Measurements from ENCODE around the gene OR6C1. TPM values are rescaled to one million over a fixed set of nuclear protein-coding genes. Genes with fewer than 3 reads are reported as not detected.
"Not testable (repeated sequence)": the region's sequence is repeated elsewhere in the genome, so short reads cannot be mapped to it uniquely, and the experiment has no call there.

OR6C1 gene
- not detected for total RNA-seq

- H3K9me3 ChIP-seq (ENCODE audit: low read depth, low read length): no peaks in the 10 kb centered on the region
- H3K4me3 ChIP-seq (ENCODE audit: low read length): no peak within 1 kb of the TSS
- H3K4me1 ChIP-seq (ENCODE audit: insufficient read depth, low read length): no peaks in the 10 kb centered on the region
- peaks cover 8% of the 10 kb centered on the region for H3K27me3 ChIP-seq (ENCODE audit: insufficient read depth, low read length)
Observed at GRCh38 chr12:55314043-55314442, at the start of gene OR6C1. TSS of gene OR6C1 (plus strand) at chr12:55314343. CDS start at chr12:55320600, 6,257 bp downstream.

DNA sequence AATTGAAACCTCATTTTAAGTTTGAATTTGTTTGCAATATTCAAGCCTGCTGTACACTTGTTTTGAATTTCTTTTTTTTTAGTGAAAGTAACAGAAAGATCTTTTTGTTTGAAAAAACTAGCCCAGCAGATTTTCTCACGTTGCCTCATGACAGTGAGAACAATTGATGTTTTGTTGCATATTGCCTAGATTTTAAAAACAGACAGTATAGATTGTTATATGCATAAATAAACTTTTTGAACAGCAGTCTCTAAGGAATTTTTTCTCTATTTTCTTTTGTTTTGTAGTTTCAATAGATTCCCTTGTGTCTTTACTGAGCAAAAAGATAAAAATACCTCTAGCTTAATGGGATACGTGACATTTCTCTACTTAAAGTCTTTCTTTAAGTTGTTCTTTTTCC is 33.2 kb upstream of the OR6C1 start:
- H3K27me3 ChIP-seq (ENCODE audit: insufficient read depth, low read length): peaks cover 33% of the 10 kb centered on the region
- H3K4me1 ChIP-seq (ENCODE audit: insufficient read depth, low read length): no peaks in the 10 kb centered on the region

GRCh38 chr12:55289999-55290398 is 24.1 kb upstream of the OR6C1 start:
- no peak overlapping the region for H3K4me3 ChIP-seq (ENCODE audit: low read length)
- H3K27me3 ChIP-seq (ENCODE audit: insufficient read depth, low read length): peaks cover 14% of the 10 kb centered on the region
- no peaks in the 10 kb centered on the region for H3K4me1 ChIP-seq (ENCODE audit: insufficient read depth, low read length)
- no peaks in the 10 kb centered on the region for H3K9me3 ChIP-seq (ENCODE audit: low read depth, low read length)

More for the DNA sequence above, 33.2 kb upstream of the OR6C1 start:
- Histone ChIP-seq H3K4me3 (ENCODE audit: low read length) (no peak overlapping the region), H3K9me3 (ENCODE audit: low read depth, low read length) (no peaks in the 10 kb centered on the region)

DNA sequence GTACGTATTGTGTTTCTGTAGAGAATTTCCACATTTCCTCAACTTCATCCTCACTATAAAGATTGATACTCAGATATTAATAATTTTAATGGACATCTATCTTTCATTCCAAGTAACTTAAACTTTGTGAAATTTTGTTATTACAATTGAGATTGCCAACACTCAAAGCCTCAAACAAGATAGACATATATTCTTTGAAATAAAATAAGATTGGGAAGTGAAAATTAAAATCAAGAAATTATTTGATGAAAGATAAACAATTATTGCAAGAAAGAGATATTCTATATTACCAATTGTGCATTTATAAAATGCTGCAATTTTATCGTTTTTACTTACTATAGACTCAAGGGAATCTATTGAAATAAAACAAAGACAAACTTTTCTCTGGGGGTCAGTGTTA is 17.7 kb upstream of the OR6C1 start, which contains the start of gene OR6C6:
Gene OR6C6, minus strand, starts transcription at position 101 of the 400 bp plus-strand sequence. CDS start 1,337 bp downstream, outside the sequence.
- no peaks in the 10 kb centered on the region for H3K4me1 ChIP-seq (ENCODE audit: insufficient read depth, low read length)
- H3K4me3 ChIP-seq (ENCODE audit: low read length): no peak within 1 kb of the TSS
- peaks cover 12% of the 10 kb centered on the region for H3K27me3 ChIP-seq (ENCODE audit: insufficient read depth, low read length)
- H3K9me3 ChIP-seq (ENCODE audit: low read depth, low read length): no peaks in the 10 kb centered on the region

GRCh38 chr12:55320201-55320600 is 6.1 kb downstream of the OR6C1 start:
- Histone ChIP-seq H3K4me3 (ENCODE audit: low read length) (no peak overlapping the region), H3K27me3 (ENCODE audit: insufficient read depth, low read length) (peaks cover 11% of the 10 kb centered on the region), H3K9me3 (ENCODE audit: low read depth, low read length) (no peaks in the 10 kb centered on the region), H3K4me1 (ENCODE audit: insufficient read depth, low read length) (no peaks in the 10 kb centered on the region)

- H3K27me3 ChIP-seq (ENCODE audit: insufficient read depth, low read length); H3K4me3 ChIP-seq (ENCODE audit: low read length); H3K4me1 ChIP-seq (ENCODE audit: insufficient read depth, low read length); H3K9me3 ChIP-seq (ENCODE audit: low read depth, low read length): not testable (repeated sequence)
Observed at GRCh38 chr12:55325801-55326200, 11.7 kb downstream of the OR6C1 start.

GRCh38 chr12:55330446-55330845 is 16.3 kb downstream of the OR6C1 start, which contains the start of gene OR6C3:
TSS of gene OR6C3 (plus strand) at chr12:55330746. CDS start at chr12:55331701, 955 bp downstream.
- H3K4me1 ChIP-seq (ENCODE audit: insufficient read depth, low read length): no peaks in the 10 kb centered on the region
- no peaks in the 10 kb centered on the region for H3K9me3 ChIP-seq (ENCODE audit: low read depth, low read length)
- H3K4me3 ChIP-seq (ENCODE audit: low read length): no peak within 1 kb of the TSS
- peaks cover 4% of the 10 kb centered on the region for H3K27me3 ChIP-seq (ENCODE audit: insufficient read depth, low read length)

GRCh38 chr12:55336002-55336401 is 21.9 kb downstream of the OR6C1 start:
- H3K27me3 ChIP-seq (ENCODE audit: insufficient read depth, low read length): no peaks in the 10 kb centered on the region
- H3K9me3 ChIP-seq (ENCODE audit: low read depth, low read length): no peaks in the 10 kb centered on the region
- no peaks in the 10 kb centered on the region for H3K4me1 ChIP-seq (ENCODE audit: insufficient read depth, low read length)
- no peak overlapping the region for H3K4me3 ChIP-seq (ENCODE audit: low read length)

DNA sequence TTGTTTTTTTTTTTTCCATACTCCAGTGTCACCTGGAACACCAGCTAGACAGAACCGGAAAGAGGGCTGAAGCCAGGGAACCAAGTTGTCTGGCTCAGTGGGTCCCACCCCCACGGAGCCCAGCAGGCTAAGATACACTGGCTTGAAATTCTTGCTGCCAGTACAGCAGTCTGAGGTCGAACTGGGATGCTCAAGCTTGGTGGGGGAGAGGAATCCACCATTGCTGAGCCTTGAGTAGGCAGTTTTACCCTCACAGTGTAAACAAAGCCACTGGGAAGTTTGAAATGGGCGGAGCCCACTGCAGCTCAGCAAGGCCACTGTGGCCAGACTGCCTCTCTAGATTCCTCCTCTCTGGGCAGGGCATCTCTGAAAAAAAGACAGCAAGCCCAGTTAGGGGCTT is 41.2 kb downstream of the OR6C1 start:
- not testable (repeated sequence) for H3K4me1 ChIP-seq (ENCODE audit: insufficient read depth, low read length); H3K4me3 ChIP-seq (ENCODE audit: low read length); H3K27me3 ChIP-seq (ENCODE audit: insufficient read depth, low read length); H3K9me3 ChIP-seq (ENCODE audit: low read depth, low read length)

DNA sequence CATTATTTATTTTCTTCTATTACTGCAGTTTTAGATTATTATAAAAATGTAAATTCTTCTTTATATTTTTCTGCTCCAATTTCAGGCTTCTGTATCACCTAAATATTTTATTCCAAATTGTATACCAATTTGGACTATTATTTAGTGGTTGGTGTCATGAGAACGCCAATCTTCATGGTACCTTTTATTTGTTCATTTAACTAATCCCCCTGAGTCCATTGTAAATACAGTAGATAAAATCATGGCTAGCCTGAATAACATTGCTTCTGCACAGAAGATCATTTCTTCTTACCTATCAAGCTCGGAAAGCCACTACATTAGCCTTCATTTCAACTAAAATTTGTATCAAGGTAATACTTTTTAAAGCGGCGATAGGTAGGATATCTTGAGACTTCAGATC is 48.5 kb downstream of the OR6C1 start, which contains the start of gene OR6C75:
Gene OR6C75, plus strand, starts transcription at position 301 of the 400 bp plus-strand sequence. CDS start 2,136 bp downstream, outside the sequence.
- H3K4me1 ChIP-seq (ENCODE audit: insufficient read depth, low read length): no peaks in the 10 kb centered on the region
- H3K4me3 ChIP-seq (ENCODE audit: low read length): no peak within 1 kb of the TSS
- H3K27me3 ChIP-seq (ENCODE audit: insufficient read depth, low read length): peaks cover 7% of the 10 kb centered on the region
- no peaks in the 10 kb centered on the region for H3K9me3 ChIP-seq (ENCODE audit: low read depth, low read length)

DNA sequence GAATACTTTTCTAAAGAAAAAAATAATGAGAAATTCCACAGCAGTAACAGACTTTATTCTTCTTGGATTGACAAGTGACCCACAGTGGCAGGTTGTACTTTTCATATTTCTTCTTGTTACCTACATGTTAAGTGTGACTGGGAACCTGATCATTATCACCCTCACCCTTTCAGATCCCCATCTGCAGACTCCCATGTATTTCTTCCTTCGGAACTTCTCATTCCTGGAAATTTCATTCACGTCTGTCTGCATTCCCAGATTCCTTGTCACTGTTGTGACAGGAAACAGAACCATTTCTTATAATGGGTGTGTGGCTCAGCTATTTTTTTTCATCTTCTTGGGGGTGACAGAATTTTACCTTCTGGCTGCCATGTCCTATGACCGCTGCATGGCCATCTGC is 50.9 kb downstream of the OR6C1 start:
- peaks cover 10% of the 10 kb centered on the region for H3K27me3 ChIP-seq (ENCODE audit: insufficient read depth, low read length)
- H3K4me1 ChIP-seq (ENCODE audit: insufficient read depth, low read length): no peaks in the 10 kb centered on the region
- no peaks in the 10 kb centered on the region for H3K9me3 ChIP-seq (ENCODE audit: low read depth, low read length)
- no peak overlapping the region for H3K4me3 ChIP-seq (ENCODE audit: low read length)

Other genes with a start within 250 kb of the OR6C1 start
- not detected for gene OR9K2, start 187.9 kb upstream of the OR6C1 start, total RNA-seq
- 0.42 TPM for gene OR10A7, start 93.3 kb upstream of the OR6C1 start, total RNA-seq
- not detected for gene OR6C74, start 69.7 kb upstream of the OR6C1 start, total RNA-seq
- gene OR6C6, start 17.8 kb upstream of the OR6C1 start, total RNA-seq: not detected
- gene OR6C3, start 16.4 kb downstream of the OR6C1 start, total RNA-seq: not detected
- under 0.01 TPM for gene OR6C75, start 48.6 kb downstream of the OR6C1 start, total RNA-seq
- gene OR6C65, start 86.2 kb downstream of the OR6C1 start, total RNA-seq: not detected
- gene OR6C76, start 111.9 kb downstream of the OR6C1 start, total RNA-seq: not detected
- gene OR6C2, start 129.7 kb downstream of the OR6C1 start, total RNA-seq: not detected
- not detected for gene OR6C70, start 155.8 kb downstream of the OR6C1 start, total RNA-seq
- 0.42 TPM for gene OR6C68, start 178.0 kb downstream of the OR6C1 start, total RNA-seq
- not detected for gene OR6C4, start 235.3 kb downstream of the OR6C1 start, total RNA-seq